IgD-negative memory B cell (primary cell): Measurements from ENCODE around the gene IL10RB. TPM values are rescaled to one million over a fixed set of nuclear protein-coding genes. Genes with fewer than 3 reads are reported as not detected.

ENCODE experiments used
- H3K27ac Mint-ChIP-seq, 3 donors: one replicate each; pipeline ENCODE4 v1.8.0; 2020 to 2022; ENCODE audit warnings: mild to moderate bottlenecking in 3 of 3, mixed read lengths in 3 of 3, moderate library complexity in 1 of 3
- H3K27me3 Mint-ChIP-seq: one replicate; pipeline ENCODE4 v1.8.0; 2021; ENCODE audit warnings: mixed read lengths
- H3K36me3 Mint-ChIP-seq: one replicate; pipeline ENCODE4 v1.8.0; 2020; ENCODE audit warnings: mild to moderate bottlenecking, mixed read lengths
- H3K4me1 Mint-ChIP-seq, 3 donors: one replicate each; pipeline ENCODE4 v1.8.0; 2020 to 2022; ENCODE audit warnings: mixed read lengths in 3 of 3, mild to moderate bottlenecking in 1 of 3
- H3K4me3 Mint-ChIP-seq, 4 donors: one replicate each; pipeline ENCODE4 v1.8.0; 2020 to 2022; ENCODE audit warnings: mild to moderate bottlenecking in 4 of 4, mixed read lengths in 4 of 4, moderate library complexity in 3 of 4
- H3K9me3 Mint-ChIP-seq, 3 donors: one replicate each; pipeline ENCODE4 v1.8.0; 2020 to 2021; ENCODE audit warnings: mixed read lengths in 3 of 3, mild to moderate bottlenecking in 1 of 3
- polyA plus RNA-seq: library from polyadenylated mRNA; unstranded; fragments of 300-500 nt; fragmentation: Illumina TruSeq; gene quantifications from one replicate; pipeline ENCODE4 v1.2.3, GENCODE V29; 2021

The IL10RB gene
- polyA plus RNA-seq, 1 donor from 2014 or later: 56.6 TPM

- H3K27ac Mint-ChIP-seq: peak overlapping the region; percentile 88 to 99 (median 96)
- H3K36me3 Mint-ChIP-seq: peaks cover 2% of the 10 kb centered on the region
- H3K4me3 Mint-ChIP-seq: peak overlapping the region; percentile 94 to 99 (median 97)
- no peaks in the 10 kb centered on the region for H3K9me3 Mint-ChIP-seq
- no peaks in the 10 kb centered on the region for H3K27me3 Mint-ChIP-seq
- peaks cover 30 to 40% (median 36%) of the 10 kb centered on the region in 3 donors for H3K4me1 Mint-ChIP-seq
Measured at GRCh38 chr21:33266789-33267135, 595 bp downstream of the IL10RB start.

GRCh38 chr21:33267250-33267649 is 1.1 kb downstream of the IL10RB start:
- H3K27ac Mint-ChIP-seq: peak overlapping the region; percentile 88 to 99 (median 96)
- H3K9me3 Mint-ChIP-seq: no peaks in the 10 kb centered on the region
- H3K27me3 Mint-ChIP-seq: no peaks in the 10 kb centered on the region
- peak overlapping the region; percentile 94 to 99 (median 97) for H3K4me3 Mint-ChIP-seq
- peaks cover 2% of the 10 kb centered on the region for H3K36me3 Mint-ChIP-seq
- H3K4me1 Mint-ChIP-seq: peaks cover 30 to 39% (median 36%) of the 10 kb centered on the region in 3 donors

- Mint-ChIP-seq H3K36me3 (peaks cover 4% of the 10 kb centered on the region), H3K27ac (peak overlapping the region; percentile 88 to 99 (median 96)), H3K4me1 (peaks cover 36 to 44% (median 38%) of the 10 kb centered on the region in 3 donors), H3K9me3 (no peaks in the 10 kb centered on the region), H3K4me3 (peak overlapping the region; percentile 94 to 99 (median 97)), H3K27me3 (no peaks in the 10 kb centered on the region)
Measured at GRCh38 chr21:33268393-33268736, 2.2 kb downstream of the IL10RB start.

- Mint-ChIP-seq H3K27ac (peak overlapping the region; percentile 88 to 99 (median 96)), H3K4me1 (peaks cover 36 to 44% (median 39%) of the 10 kb centered on the region in 3 donors), H3K36me3 (peaks cover 8% of the 10 kb centered on the region), H3K9me3 (no peaks in the 10 kb centered on the region), H3K27me3 (no peaks in the 10 kb centered on the region), H3K4me3 (peak overlapping the region; percentile 94 to 99 (median 97))
Measured at GRCh38 chr21:33268737-33269441, 2.7 kb downstream of the IL10RB start.

- Mint-ChIP-seq H3K9me3 (no peaks in the 10 kb centered on the region), H3K4me3 (peak overlapping the region in 1 of 4 donors; percentile 26), H3K4me1 (peaks cover 29 to 34% (median 32%) of the 10 kb centered on the region in 3 donors), H3K27me3 (no peaks in the 10 kb centered on the region), H3K36me3 (peaks cover 8% of the 10 kb centered on the region), H3K27ac (peak overlapping the region in 2 of 3 donors; percentile 59 to 67)
Measured at GRCh38 chr21:33270986-33271385, 4.8 kb downstream of the IL10RB start.

- peaks cover 11% of the 10 kb centered on the region for H3K36me3 Mint-ChIP-seq
- H3K27me3 Mint-ChIP-seq: no peaks in the 10 kb centered on the region
- H3K4me3 Mint-ChIP-seq: peak overlapping the region in 2 of 4 donors; percentile 17 to 25
- H3K27ac Mint-ChIP-seq: peak overlapping the region in 1 of 3 donors; percentile 41
- H3K9me3 Mint-ChIP-seq: no peaks in the 10 kb centered on the region
- peaks cover 21 to 26% (median 22%) of the 10 kb centered on the region in 3 donors for H3K4me1 Mint-ChIP-seq
Measured at GRCh38 chr21:33273044-33273443, 6.9 kb downstream of the IL10RB start.

GRCh38 chr21:33278721-33279120 is 12.6 kb downstream of the IL10RB start:
- H3K27me3 Mint-ChIP-seq: no peaks in the 10 kb centered on the region
- H3K4me3 Mint-ChIP-seq: no peak overlapping the region
- peaks cover 15% of the 10 kb centered on the region for H3K36me3 Mint-ChIP-seq
- peaks cover 0 to 2% (median 0%) of the 10 kb centered on the region in 3 donors for H3K9me3 Mint-ChIP-seq
- no peak overlapping the region for H3K27ac Mint-ChIP-seq
- H3K4me1 Mint-ChIP-seq: peaks cover 2 to 7% (median 2%) of the 10 kb centered on the region in 3 donors

GRCh38 chr21:33279330-33279820 is 13.2 kb downstream of the IL10RB start:
- H3K9me3 Mint-ChIP-seq: peaks cover 0 to 2% (median 0%) of the 10 kb centered on the region in 3 donors
- H3K4me3 Mint-ChIP-seq: no peak overlapping the region
- no peaks in the 10 kb centered on the region for H3K27me3 Mint-ChIP-seq
- H3K36me3 Mint-ChIP-seq: peaks cover 16% of the 10 kb centered on the region
- peaks cover 2 to 7% (median 4%) of the 10 kb centered on the region in 3 donors for H3K4me1 Mint-ChIP-seq
- peak overlapping the region in 1 of 3 donors; percentile 55 for H3K27ac Mint-ChIP-seq

GRCh38 chr21:33281096-33281652 is 15.0 kb downstream of the IL10RB start:
- Mint-ChIP-seq H3K4me1 (peaks cover 2 to 7% (median 4%) of the 10 kb centered on the region in 3 donors), H3K27ac (no peak overlapping the region), H3K27me3 (no peaks in the 10 kb centered on the region), H3K36me3 (peaks cover 19% of the 10 kb centered on the region), H3K4me3 (no peak overlapping the region), H3K9me3 (peaks cover 0 to 2% (median 0%) of the 10 kb centered on the region in 3 donors)

- Mint-ChIP-seq H3K9me3 (peaks cover 0 to 2% (median 0%) of the 10 kb centered on the region in 3 donors), H3K36me3 (peaks cover 14% of the 10 kb centered on the region), H3K4me1 (peaks cover 2 to 7% (median 2%) of the 10 kb centered on the region in 3 donors), H3K27me3 (no peaks in the 10 kb centered on the region), H3K27ac (peak overlapping the region in 1 of 3 donors; percentile 10), H3K4me3 (no peak overlapping the region)
Measured at GRCh38 chr21:33283203-33283602, 17.0 kb downstream of the IL10RB start.

GRCh38 chr21:33286076-33286475 is 19.9 kb downstream of the IL10RB start:
- no peak overlapping the region for H3K4me3 Mint-ChIP-seq
- H3K27ac Mint-ChIP-seq: no peak overlapping the region
- peaks cover 7% of the 10 kb centered on the region for H3K36me3 Mint-ChIP-seq
- H3K4me1 Mint-ChIP-seq: peaks cover 0 to 7% (median 2%) of the 10 kb centered on the region in 3 donors
- H3K9me3 Mint-ChIP-seq: no peaks in the 10 kb centered on the region
- H3K27me3 Mint-ChIP-seq: no peaks in the 10 kb centered on the region

- H3K27me3 Mint-ChIP-seq: no peaks in the 10 kb centered on the region
- peaks cover 0 to 7% (median 2%) of the 10 kb centered on the region in 3 donors for H3K4me1 Mint-ChIP-seq
- H3K9me3 Mint-ChIP-seq: no peaks in the 10 kb centered on the region
- no peak overlapping the region for H3K27ac Mint-ChIP-seq
- H3K36me3 Mint-ChIP-seq: peaks cover 7% of the 10 kb centered on the region
- no peak overlapping the region for H3K4me3 Mint-ChIP-seq
Measured at GRCh38 chr21:33286600-33287456, 20.7 kb downstream of the IL10RB start.

- H3K27me3 Mint-ChIP-seq: no peaks in the 10 kb centered on the region
- H3K4me1 Mint-ChIP-seq: peaks cover 5 to 8% (median 6%) of the 10 kb centered on the region in 3 donors
- H3K9me3 Mint-ChIP-seq: no peaks in the 10 kb centered on the region
- H3K36me3 Mint-ChIP-seq: peaks cover 7% of the 10 kb centered on the region
- H3K27ac Mint-ChIP-seq: peak overlapping the region in 1 of 3 donors; percentile 53
- no peak overlapping the region for H3K4me3 Mint-ChIP-seq
Measured at GRCh38 chr21:33289199-33289819, 23.1 kb downstream of the IL10RB start.

GRCh38 chr21:33290441-33290840 is 24.3 kb downstream of the IL10RB start:
- H3K4me1 Mint-ChIP-seq: peaks cover 7 to 12% (median 9%) of the 10 kb centered on the region in 3 donors
- no peaks in the 10 kb centered on the region for H3K9me3 Mint-ChIP-seq
- no peak overlapping the region for H3K27ac Mint-ChIP-seq
- peaks cover 9% of the 10 kb centered on the region for H3K36me3 Mint-ChIP-seq
- H3K27me3 Mint-ChIP-seq: no peaks in the 10 kb centered on the region
- H3K4me3 Mint-ChIP-seq: no peak overlapping the region
